K562 (cell line): ENCODE data around the gene NOBOX.

ENCODE experiments used
- EHMT2 ChIP-seq: fragments of 450-650 bp; IDR thresholded peaks from 2 replicates; pipeline ENCODE4 v1.6.1; 2018; ENCODE audit warnings: antibody characterized with exemption
- EZH2 ChIP-seq: IDR thresholded peaks from 2 replicates; pipeline ENCODE4 v1.6.1; 2012; ENCODE audit warnings: low read depth, mild to moderate bottlenecking, inconsistent platforms, low read length, borderline replicate concordance
- JUN ChIP-seq, 2 experiments: sonication (generic) in 1 of 2; formaldehyde crosslinking in 1 of 2; IDR thresholded peaks; 2 replicates each; pipeline versions ENCODE4 v1.6.1 to v1.8.0; 2012 to 2022; ENCODE audit warnings: borderline replicate concordance in 2 of 2, mild to moderate bottlenecking in 2 of 2, improper control_type of control experiment in 1 of 2, low read depth in 1 of 2, low read length in 1 of 2, missing genetic modification reagents in 1 of 2
- MAFF ChIP-seq: IDR thresholded peaks from 2 replicates; pipeline ENCODE4 v1.6.1; 2012; ENCODE audit warnings: low read length, improper control_type of control experiment
- PHF20 ChIP-seq: fragments of 450-650 bp; IDR thresholded peaks from 2 replicates; pipeline ENCODE4 v1.6.1; 2018; ENCODE audit not compliant: partially characterized antibody
- PHF21A ChIP-seq: fragments of 450-650 bp; IDR thresholded peaks from 2 replicates; pipeline ENCODE4 v1.6.1; 2017; ENCODE audit warnings: low read depth, borderline replicate concordance
- POLR2A ChIP-seq: fragments of 450-650 bp; conservative IDR thresholded peaks from 2 replicates; pipeline ENCODE4 v1.6.1; 2016
- RAD21 ChIP-seq, 2 experiments: fragments of 250-450 bp in 1 of 2; fragments of 450-650 bp in 1 of 2; sonication (Bioruptor Pico) in 1 of 2; formaldehyde crosslinking in 1 of 2; IDR thresholded peaks in 1 of 2; conservative IDR thresholded peaks in 1 of 2; 2 replicates each; pipeline versions ENCODE4 v1.4.0 to v1.8.0; 2020 to 2022; ENCODE audit warnings: mild to moderate bottlenecking in 2 of 2, moderate library complexity in 1 of 2
- TEAD2 ChIP-seq: fragments of 450-650 bp; IDR thresholded peaks from 2 replicates; pipeline ENCODE4 v1.6.1; 2016; ENCODE audit warnings: missing genetic modification characterization, control low read depth, missing compliant biosample characterization
- YY1 ChIP-seq, 3 experiments: IDR thresholded peaks; 2 replicates each; pipeline ENCODE4 v1.6.1; 2011; ENCODE audit warnings: low read length in 2 of 3, mild to moderate bottlenecking in 2 of 3, moderate library complexity in 2 of 3, borderline replicate concordance in 1 of 3, control low read depth in 1 of 3, low read depth in 1 of 3; ENCODE audit not compliant: insufficient read depth in 3 of 3, insufficient replicate concordance in 2 of 3, control insufficient read depth in 1 of 3, insufficient read length in 1 of 3; ENCODE audit errors: extremely low read depth in 1 of 3
- TF ChIP-seq, protein P1 (sequence below): fragments of 150-350 bp; conservative IDR thresholded peaks from 2 replicates; pipeline ENCODE4 v1.6.1; 2014; ENCODE audit warnings: low read length
- TF ChIP-seq, protein P2 (sequence below), 3 experiments: IDR thresholded peaks in 2 of 3; conservative IDR thresholded peaks in 1 of 3; 2 replicates each; pipeline ENCODE4 v1.5.1; 2011 to 2012; ENCODE audit warnings: low read length in 3 of 3, mild to moderate bottlenecking in 3 of 3, control low read depth in 2 of 3, improper control_type of control experiment in 1 of 3, inconsistent platforms in 1 of 3, low read depth in 1 of 3, mixed read lengths in 1 of 3, moderate library complexity in 1 of 3; ENCODE audit not compliant: insufficient read depth in 2 of 3
- TF ChIP-seq, protein P3 (sequence below), 2 experiments: fragments of 450-650 bp; formaldehyde crosslinking in 1 of 2; IDR thresholded peaks; 2 replicates each; pipeline versions ENCODE4 v1.4.0 to v1.6.1; 2014 to 2020; ENCODE audit warnings: mild to moderate bottlenecking in 2 of 2, borderline replicate concordance in 1 of 2, low read depth in 1 of 2

DNA sequence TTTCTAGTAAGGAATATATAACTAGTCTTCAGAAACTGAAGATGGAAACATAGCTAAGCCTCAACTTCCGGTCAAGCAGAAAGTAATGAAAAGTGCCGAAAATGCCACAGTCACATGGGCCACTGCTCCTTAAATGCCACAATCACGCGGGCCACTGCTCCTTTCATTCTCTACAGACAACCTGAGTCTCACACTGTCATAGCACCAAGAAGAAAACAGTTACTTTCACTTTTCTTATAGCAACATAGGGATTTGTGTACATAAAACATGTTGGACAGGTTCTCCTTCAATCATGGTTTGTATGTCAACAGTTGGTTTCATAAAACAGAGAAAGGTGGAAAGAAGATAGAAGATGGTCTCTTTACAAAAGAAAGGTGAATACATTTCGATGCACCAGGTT, 48.6 kb upstream of the NOBOX start:
- TF ChIP-seq, protein P1, sequence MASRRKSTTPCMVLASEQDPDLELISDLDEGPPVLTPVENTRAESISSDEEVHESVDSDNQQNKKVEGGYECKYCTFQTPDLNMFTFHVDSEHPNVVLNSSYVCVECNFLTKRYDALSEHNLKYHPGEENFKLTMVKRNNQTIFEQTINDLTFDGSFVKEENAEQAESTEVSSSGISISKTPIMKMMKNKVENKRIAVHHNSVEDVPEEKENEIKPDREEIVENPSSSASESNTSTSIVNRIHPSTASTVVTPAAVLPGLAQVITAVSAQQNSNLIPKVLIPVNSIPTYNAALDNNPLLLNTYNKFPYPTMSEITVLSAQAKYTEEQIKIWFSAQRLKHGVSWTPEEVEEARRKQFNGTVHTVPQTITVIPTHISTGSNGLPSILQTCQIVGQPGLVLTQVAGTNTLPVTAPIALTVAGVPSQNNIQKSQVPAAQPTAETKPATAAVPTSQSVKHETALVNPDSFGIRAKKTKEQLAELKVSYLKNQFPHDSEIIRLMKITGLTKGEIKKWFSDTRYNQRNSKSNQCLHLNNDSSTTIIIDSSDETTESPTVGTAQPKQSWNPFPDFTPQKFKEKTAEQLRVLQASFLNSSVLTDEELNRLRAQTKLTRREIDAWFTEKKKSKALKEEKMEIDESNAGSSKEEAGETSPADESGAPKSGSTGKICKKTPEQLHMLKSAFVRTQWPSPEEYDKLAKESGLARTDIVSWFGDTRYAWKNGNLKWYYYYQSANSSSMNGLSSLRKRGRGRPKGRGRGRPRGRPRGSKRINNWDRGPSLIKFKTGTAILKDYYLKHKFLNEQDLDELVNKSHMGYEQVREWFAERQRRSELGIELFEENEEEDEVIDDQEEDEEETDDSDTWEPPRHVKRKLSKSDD = no peak
- TF ChIP-seq MAFF = no peak
- TF ChIP-seq, protein P2, sequence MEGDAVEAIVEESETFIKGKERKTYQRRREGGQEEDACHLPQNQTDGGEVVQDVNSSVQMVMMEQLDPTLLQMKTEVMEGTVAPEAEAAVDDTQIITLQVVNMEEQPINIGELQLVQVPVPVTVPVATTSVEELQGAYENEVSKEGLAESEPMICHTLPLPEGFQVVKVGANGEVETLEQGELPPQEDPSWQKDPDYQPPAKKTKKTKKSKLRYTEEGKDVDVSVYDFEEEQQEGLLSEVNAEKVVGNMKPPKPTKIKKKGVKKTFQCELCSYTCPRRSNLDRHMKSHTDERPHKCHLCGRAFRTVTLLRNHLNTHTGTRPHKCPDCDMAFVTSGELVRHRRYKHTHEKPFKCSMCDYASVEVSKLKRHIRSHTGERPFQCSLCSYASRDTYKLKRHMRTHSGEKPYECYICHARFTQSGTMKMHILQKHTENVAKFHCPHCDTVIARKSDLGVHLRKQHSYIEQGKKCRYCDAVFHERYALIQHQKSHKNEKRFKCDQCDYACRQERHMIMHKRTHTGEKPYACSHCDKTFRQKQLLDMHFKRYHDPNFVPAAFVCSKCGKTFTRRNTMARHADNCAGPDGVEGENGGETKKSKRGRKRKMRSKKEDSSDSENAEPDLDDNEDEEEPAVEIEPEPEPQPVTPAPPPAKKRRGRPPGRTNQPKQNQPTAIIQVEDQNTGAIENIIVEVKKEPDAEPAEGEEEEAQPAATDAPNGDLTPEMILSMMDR (IDR thresholded peaks at IDR 0.05 in 2 of 3, conservative IDR thresholded peaks at IDR 0.05 in 1 of 3; ENCODE audit: insufficient read depth in 2 of 3, low read depth in 1 of 3, low read length in 3 of 3) = no peak
- TF ChIP-seq EZH2 = no peak
- TF ChIP-seq RAD21 (CRISPR knock-in tag; conservative IDR thresholded peaks at IDR 0.05 in 1 of 2, IDR thresholded peaks at IDR 0.05 in 1 of 2) = no peak
- TF ChIP-seq JUN (IDR thresholded peaks at IDR 0.05; ENCODE audit: borderline replicate concordance, low read depth, low read length) = no peak
- no peak for TF ChIP-seq JUN (CRISPR knock-in tag; IDR thresholded peaks at IDR 0.05; ENCODE audit: borderline replicate concordance)
- TF ChIP-seq, protein P3, sequence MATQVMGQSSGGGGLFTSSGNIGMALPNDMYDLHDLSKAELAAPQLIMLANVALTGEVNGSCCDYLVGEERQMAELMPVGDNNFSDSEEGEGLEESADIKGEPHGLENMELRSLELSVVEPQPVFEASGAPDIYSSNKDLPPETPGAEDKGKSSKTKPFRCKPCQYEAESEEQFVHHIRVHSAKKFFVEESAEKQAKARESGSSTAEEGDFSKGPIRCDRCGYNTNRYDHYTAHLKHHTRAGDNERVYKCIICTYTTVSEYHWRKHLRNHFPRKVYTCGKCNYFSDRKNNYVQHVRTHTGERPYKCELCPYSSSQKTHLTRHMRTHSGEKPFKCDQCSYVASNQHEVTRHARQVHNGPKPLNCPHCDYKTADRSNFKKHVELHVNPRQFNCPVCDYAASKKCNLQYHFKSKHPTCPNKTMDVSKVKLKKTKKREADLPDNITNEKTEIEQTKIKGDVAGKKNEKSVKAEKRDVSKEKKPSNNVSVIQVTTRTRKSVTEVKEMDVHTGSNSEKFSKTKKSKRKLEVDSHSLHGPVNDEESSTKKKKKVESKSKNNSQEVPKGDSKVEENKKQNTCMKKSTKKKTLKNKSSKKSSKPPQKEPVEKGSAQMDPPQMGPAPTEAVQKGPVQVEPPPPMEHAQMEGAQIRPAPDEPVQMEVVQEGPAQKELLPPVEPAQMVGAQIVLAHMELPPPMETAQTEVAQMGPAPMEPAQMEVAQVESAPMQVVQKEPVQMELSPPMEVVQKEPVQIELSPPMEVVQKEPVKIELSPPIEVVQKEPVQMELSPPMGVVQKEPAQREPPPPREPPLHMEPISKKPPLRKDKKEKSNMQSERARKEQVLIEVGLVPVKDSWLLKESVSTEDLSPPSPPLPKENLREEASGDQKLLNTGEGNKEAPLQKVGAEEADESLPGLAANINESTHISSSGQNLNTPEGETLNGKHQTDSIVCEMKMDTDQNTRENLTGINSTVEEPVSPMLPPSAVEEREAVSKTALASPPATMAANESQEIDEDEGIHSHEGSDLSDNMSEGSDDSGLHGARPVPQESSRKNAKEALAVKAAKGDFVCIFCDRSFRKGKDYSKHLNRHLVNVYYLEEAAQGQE (IDR thresholded peaks at IDR 0.05; ENCODE audit: borderline replicate concordance) = no peak
- TF ChIP-seq, protein P3 (CRISPR knock-in tag; IDR thresholded peaks at IDR 0.05; ENCODE audit: low read depth) = no peak
- TF ChIP-seq PHF21A = no peak
- TF ChIP-seq PHF20 = no peak
- TF ChIP-seq TEAD2 (tag) = no peak
- no peak for TF ChIP-seq YY1 (IDR thresholded peaks at IDR 0.05; ENCODE audit: borderline replicate concordance in 1 of 3, control insufficient read depth in 1 of 3, extremely low read depth in 1 of 3, insufficient read depth in 3 of 3, insufficient read length in 1 of 3, insufficient replicate concordance in 2 of 3, low read depth in 1 of 3, low read length in 2 of 3)
- TF ChIP-seq POLR2A = no peak
- TF ChIP-seq EHMT2 = no peak
